C4-2B (cell line): ENCODE measurements around the gene NDE1.

Source experiments
- CTCF ChIP-seq: fragments of 450-650 bp; conservative IDR thresholded peaks from 2 replicates; pipeline ENCODE4 v1.5.1; 2017; ENCODE audit warnings: mild to moderate bottlenecking
- ZFX ChIP-seq: fragments of 450-650 bp; IDR thresholded peaks from 2 replicates; pipeline ENCODE4 v1.6.1; 2017

- TF ChIP-seq CTCF (no peak), ZFX (no peak)
Observed at GRCh38 chr16:15770512-15770911, 120.5 kb downstream of the NDE1 start.
